ENCODE measurements around the gene STEAP1B. TPM values are rescaled to one million over a fixed set of nuclear protein-coding genes. Genes with fewer than 3 reads are reported as not detected.

STEAP1B gene
- total and polyA plus RNA-seq, 8 donors = 0.13 to 1.6 TPM; not detected in 6

GRCh38 chr7:22397981-22398380 is 102.0 kb downstream of the STEAP1B start:
- intact Hi-C loops (cut with DNase I; ENCODE audit: low total_unique reads) = no loop called here

GRCh38 chr7:22395222-22395621 is 104.8 kb downstream of the STEAP1B start:
- 61 to 73% (median 68%) methylated on average over 5 to 6 of the region's 6 CpGs; no CpG with 5 or more reads in 1 of the 5 donors for WGBS, 5 donors

More at GRCh38 chr7:22397981-22398380, 102.0 kb downstream of the STEAP1B start:
- TF ChIP-seq EP300 (IDR thresholded peaks at IDR 0.05) (no peak), POLR2AphosphoS5 (IDR thresholded peaks at IDR 0.05) (no peak), CTCF (IDR thresholded peaks at IDR 0.05) (no peak), POLR2A (IDR thresholded peaks at IDR 0.05) (no peak)
- Histone ChIP-seq H3K36me3 (no peaks in the 10 kb centered on the region), H3K4me1 (peaks cover 0 to 7% (median 3%) of the 10 kb centered on the region in 4 donors), H3K9me3 (no peaks in the 10 kb centered on the region), H3K27me3 (no peaks in the 10 kb centered on the region), H3K4me3 (no peak overlapping the region), H3K27ac (no peak overlapping the region)
- DNase-seq = no peak
- 64 to 76% (median 73%) methylated on average over 5 of the region's 5 CpGs for WGBS, 5 donors

GRCh38 chr7:22394739-22395138 is 105.2 kb downstream of the STEAP1B start:
- Histone ChIP-seq H3K36me3 (no peaks in the 10 kb centered on the region), H3K27ac (peak overlapping the region in 2 of 5 donors; percentile 44 to 47), H3K27me3 (no peaks in the 10 kb centered on the region), H3K4me3 (no peak overlapping the region), H3K9me3 (no peaks in the 10 kb centered on the region), H3K4me1 (peaks cover 0 to 7% (median 3%) of the 10 kb centered on the region in 4 donors)
- DNase-seq = no peak
- 52 to 77% (median 65%) methylated on average over 3 of the region's 3 CpGs for WGBS, 5 donors
- intact Hi-C loops (cut with DNase I; ENCODE audit: low total_unique reads) = no loop called here
- TF ChIP-seq POLR2AphosphoS5 (IDR thresholded peaks at IDR 0.05) = no peak
- TF ChIP-seq POLR2A (IDR thresholded peaks at IDR 0.05) = no peak
- TF ChIP-seq CTCF (IDR thresholded peaks at IDR 0.05) = no peak
- no peak for TF ChIP-seq EP300 (IDR thresholded peaks at IDR 0.05)

More at GRCh38 chr7:22395222-22395621, 104.8 kb downstream of the STEAP1B start:
- H3K27ac ChIP-seq = no peak overlapping the region
- H3K4me3 ChIP-seq = no peak overlapping the region
- peak in 1 of 2 donors; percentile 45 for DNase-seq
- no peaks in the 10 kb centered on the region for H3K9me3 ChIP-seq
- H3K27me3 ChIP-seq = no peaks in the 10 kb centered on the region
- TF ChIP-seq EP300 (IDR thresholded peaks at IDR 0.05) = no peak
- TF ChIP-seq POLR2AphosphoS5 (IDR thresholded peaks at IDR 0.05) = no peak
- TF ChIP-seq POLR2A (IDR thresholded peaks at IDR 0.05) = no peak
- TF ChIP-seq CTCF (IDR thresholded peaks at IDR 0.05) = no peak
- intact Hi-C loops (cut with DNase I; ENCODE audit: low total_unique reads) = no loop called here
- peaks cover 0 to 7% (median 3%) of the 10 kb centered on the region in 4 donors for H3K4me1 ChIP-seq
- no peaks in the 10 kb centered on the region for H3K36me3 ChIP-seq

- Histone ChIP-seq H3K4me1 (peaks cover 0 to 7% (median 3%) of the 10 kb centered on the region in 4 donors), H3K4me3 (no peak overlapping the region), H3K36me3 (no peaks in the 10 kb centered on the region), H3K9me3 (no peaks in the 10 kb centered on the region), H3K27me3 (no peaks in the 10 kb centered on the region), H3K27ac (peak overlapping the region in 3 of 5 donors; percentile 44 to 62 (median 47))
- 29 to 54% (median 37%) methylated on average over 13 of the region's 13 CpGs for whole genome bisulfite sequencing, 5 donors
- TF ChIP-seq POLR2AphosphoS5 (IDR thresholded peaks at IDR 0.05) = peak in 1 of 3 donors; percentile 2
- TF ChIP-seq POLR2A (IDR thresholded peaks at IDR 0.05) = no peak
- DNase-seq = peak in 1 of 2 donors; percentile 33
- intact Hi-C loops (cut with DNase I; ENCODE audit: low total_unique reads) = no loop called here
Observed at GRCh38 chr7:22393913-22394729, 105.9 kb downstream of the STEAP1B start.
